ENCODE results near the gene HMGCLL1.

DNA sequence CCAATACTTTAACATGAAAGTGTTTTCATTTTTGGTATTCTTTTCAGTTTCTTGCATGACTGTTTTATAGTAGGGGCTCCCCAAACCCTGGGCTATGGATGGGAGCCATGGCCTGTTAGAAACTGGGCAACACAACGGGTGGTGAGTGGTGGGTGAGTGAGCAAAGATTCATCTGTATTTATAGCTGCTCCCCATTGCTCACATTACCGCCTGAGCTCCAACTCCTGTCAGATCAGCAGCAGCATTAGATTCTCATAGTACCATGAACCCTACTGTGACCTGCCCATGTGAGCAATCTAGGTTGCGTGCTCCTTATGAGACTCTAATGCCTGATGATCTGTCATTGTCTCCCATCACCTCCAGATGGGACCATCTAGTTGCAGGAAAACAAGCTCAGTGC is 42.3 kb upstream of the HMGCLL1 start:
- TF ChIP-seq, protein P1, sequence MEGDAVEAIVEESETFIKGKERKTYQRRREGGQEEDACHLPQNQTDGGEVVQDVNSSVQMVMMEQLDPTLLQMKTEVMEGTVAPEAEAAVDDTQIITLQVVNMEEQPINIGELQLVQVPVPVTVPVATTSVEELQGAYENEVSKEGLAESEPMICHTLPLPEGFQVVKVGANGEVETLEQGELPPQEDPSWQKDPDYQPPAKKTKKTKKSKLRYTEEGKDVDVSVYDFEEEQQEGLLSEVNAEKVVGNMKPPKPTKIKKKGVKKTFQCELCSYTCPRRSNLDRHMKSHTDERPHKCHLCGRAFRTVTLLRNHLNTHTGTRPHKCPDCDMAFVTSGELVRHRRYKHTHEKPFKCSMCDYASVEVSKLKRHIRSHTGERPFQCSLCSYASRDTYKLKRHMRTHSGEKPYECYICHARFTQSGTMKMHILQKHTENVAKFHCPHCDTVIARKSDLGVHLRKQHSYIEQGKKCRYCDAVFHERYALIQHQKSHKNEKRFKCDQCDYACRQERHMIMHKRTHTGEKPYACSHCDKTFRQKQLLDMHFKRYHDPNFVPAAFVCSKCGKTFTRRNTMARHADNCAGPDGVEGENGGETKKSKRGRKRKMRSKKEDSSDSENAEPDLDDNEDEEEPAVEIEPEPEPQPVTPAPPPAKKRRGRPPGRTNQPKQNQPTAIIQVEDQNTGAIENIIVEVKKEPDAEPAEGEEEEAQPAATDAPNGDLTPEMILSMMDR (conservative IDR thresholded peaks at IDR 0.05), result no peak
- no peak for TF ChIP-seq EZH2 (IDR thresholded peaks at IDR 0.05; ENCODE audit: low read depth)

Measured in PC-9 (cell line).